ENCODE measurements around the gene KIAA1191. TPM values are rescaled to one million over a fixed set of nuclear protein-coding genes. Genes with fewer than 3 reads are reported as not detected.

Gene KIAA1191
- total RNA-seq, 2 experiments from 2014 or later: 35.3 to 40.3 TPM

DNA sequence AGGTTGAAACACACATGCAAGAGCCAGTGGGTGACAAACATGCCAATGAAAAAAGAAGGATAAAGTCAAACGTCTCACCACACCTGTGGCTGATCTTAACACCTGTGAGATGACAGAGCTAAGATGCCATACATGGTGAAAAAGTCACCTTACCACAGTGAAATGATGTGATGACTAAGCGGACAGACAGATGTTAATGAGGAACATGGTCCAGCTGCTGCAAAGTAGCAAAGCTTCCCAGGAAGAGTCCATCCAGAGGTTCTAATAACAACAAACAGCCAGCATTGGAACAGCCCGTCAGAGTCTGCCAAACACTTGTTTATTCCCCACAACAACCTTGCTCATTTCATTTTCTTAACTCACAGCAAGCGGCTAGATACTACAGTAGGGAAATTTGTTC is 1.9 kb downstream of the KIAA1191 start:
- no peaks in the 10 kb centered on the region for H3K9me3 Mint-ChIP-seq
- H3K4me1 Mint-ChIP-seq (ENCODE audit: low read depth): peaks cover 37% of the 10 kb centered on the region
- ChIA-PET POLR2A (interaction anchor here (0.7 to 1.1 kb wide), 2 partner anchors 29 to 287 kb away, joined by 3 read pairs; partner anchors contain the start of genes HIGD2A and NOP16), CTCF (interaction anchor here (2.5 kb wide), 1 partner anchor 124 kb away, joined by 10 read pairs; no protein-coding TSS in a partner anchor)
- H3K27ac Mint-ChIP-seq: peak overlapping the region; percentile 8
- DNase-seq: no peak
- intact Hi-C loops (cut with micrococcal nuclease): loop anchor here (5.0 kb wide), 1 partner anchor 178 kb away; the partner anchor contains the start of gene RNF44
- peak overlapping the region; percentile 67 for H3K4me3 Mint-ChIP-seq
- no peaks in the 10 kb centered on the region for H3K27me3 Mint-ChIP-seq
- peaks cover 18% of the 10 kb centered on the region for H3K36me3 Mint-ChIP-seq

DNA sequence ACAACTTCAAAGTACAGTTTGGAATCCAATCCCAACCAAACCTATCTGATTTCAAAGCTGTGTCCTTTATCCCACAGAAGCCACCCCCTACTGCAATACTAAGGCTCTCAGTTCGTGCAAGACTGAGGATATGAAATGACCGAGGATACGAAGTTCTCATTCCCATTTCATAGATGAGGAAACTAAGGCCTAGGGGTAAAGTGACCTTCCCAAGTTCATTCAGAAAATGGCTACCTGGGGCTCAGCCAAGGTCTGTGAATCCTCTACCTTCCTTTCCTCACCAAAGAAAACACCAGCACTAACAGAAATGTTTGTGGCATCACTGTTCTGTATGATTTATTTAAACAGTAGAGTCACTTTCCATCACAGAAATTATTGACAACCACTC is 5.4 kb downstream of the KIAA1191 start:
- H3K4me3 Mint-ChIP-seq: no peak overlapping the region
- H3K27ac Mint-ChIP-seq: no peak overlapping the region
- intact Hi-C loops (cut with micrococcal nuclease): no loop called here
- peaks cover 25% of the 10 kb centered on the region for H3K36me3 Mint-ChIP-seq
- POLR2A ChIA-PET: no interaction called here
- no peak for DNase-seq
- no peaks in the 10 kb centered on the region for H3K27me3 Mint-ChIP-seq
- no peaks in the 10 kb centered on the region for H3K9me3 Mint-ChIP-seq
- CTCF ChIA-PET: no interaction called here
- H3K4me1 Mint-ChIP-seq (ENCODE audit: low read depth): peaks cover 26% of the 10 kb centered on the region

DNA sequence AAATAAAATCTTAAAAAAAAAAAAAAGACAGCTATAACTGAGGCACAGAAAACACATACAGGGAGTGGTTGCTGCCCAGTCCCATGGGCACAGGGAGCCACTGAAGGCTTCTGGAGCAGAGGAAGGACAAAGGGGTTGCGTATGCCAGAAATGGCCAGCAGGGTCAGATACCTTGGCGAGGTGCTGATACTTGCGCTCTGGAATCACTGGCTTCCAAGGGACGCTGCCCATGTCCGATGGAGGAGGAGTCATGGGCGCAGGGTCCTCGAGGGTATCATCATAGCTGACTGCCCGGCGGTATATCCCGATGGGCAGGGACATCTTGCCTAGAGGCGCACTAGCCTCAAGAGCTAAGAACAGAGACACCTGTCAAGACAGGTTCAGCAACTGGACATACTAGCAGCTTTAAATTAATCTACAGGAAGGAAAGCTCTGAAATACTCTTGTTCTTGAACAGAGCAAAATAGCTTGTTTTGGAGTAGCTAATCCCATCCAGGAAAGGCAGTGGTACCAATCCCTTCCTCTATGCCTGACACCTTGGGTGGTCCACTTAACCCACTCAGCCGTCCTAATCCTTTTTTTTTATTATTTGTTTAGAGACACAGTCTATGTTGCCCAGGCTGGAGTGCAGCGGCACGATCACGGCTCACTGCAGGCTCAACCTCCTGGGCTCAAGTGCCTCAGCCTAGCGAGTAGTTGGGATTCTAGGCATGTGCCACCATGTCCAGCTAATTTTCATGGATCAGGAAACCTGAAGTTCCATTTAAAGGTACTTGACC is 6.0 kb downstream of the KIAA1191 start:
- ChIA-PET CTCF (no interaction called here), POLR2A (no interaction called here)
- Mint-ChIP-seq H3K36me3 (peaks cover 25% of the 10 kb centered on the region), H3K27me3 (no peaks in the 10 kb centered on the region), H3K9me3 (no peaks in the 10 kb centered on the region), H3K4me3 (no peak overlapping the region), H3K4me1 (ENCODE audit: low read depth) (peaks cover 26% of the 10 kb centered on the region), H3K27ac (no peak overlapping the region)
- intact Hi-C loops (cut with micrococcal nuclease): no loop called here
- no peak for DNase-seq

DNA sequence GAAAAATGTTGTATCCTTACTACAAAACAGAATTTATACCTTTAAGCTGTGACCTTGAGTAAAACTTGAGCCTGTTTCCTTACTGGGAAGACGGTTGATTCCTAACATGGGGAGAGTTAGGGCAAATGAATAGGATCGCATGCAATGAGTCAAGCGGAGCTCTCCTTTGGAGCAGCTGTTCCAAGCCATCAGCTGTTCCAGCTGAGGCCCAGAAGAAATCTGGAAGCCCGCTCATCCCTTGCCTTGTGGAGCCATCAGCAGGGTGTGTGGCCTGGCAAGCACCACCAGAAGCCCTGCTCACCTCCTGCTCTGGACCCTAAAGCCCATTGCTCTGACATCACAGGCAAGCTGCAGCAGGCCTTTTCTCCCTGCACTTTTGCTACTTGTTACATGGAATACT is 8.0 kb downstream of the KIAA1191 start:
- Mint-ChIP-seq H3K36me3 (peaks cover 33% of the 10 kb centered on the region), H3K4me3 (no peak overlapping the region), H3K27me3 (no peaks in the 10 kb centered on the region), H3K27ac (no peak overlapping the region), H3K9me3 (no peaks in the 10 kb centered on the region), H3K4me1 (ENCODE audit: low read depth) (peaks cover 20% of the 10 kb centered on the region)
- no peak for DNase-seq
- ChIA-PET POLR2A (no interaction called here), CTCF (no interaction called here)
- intact Hi-C loops (cut with micrococcal nuclease): no loop called here

DNA sequence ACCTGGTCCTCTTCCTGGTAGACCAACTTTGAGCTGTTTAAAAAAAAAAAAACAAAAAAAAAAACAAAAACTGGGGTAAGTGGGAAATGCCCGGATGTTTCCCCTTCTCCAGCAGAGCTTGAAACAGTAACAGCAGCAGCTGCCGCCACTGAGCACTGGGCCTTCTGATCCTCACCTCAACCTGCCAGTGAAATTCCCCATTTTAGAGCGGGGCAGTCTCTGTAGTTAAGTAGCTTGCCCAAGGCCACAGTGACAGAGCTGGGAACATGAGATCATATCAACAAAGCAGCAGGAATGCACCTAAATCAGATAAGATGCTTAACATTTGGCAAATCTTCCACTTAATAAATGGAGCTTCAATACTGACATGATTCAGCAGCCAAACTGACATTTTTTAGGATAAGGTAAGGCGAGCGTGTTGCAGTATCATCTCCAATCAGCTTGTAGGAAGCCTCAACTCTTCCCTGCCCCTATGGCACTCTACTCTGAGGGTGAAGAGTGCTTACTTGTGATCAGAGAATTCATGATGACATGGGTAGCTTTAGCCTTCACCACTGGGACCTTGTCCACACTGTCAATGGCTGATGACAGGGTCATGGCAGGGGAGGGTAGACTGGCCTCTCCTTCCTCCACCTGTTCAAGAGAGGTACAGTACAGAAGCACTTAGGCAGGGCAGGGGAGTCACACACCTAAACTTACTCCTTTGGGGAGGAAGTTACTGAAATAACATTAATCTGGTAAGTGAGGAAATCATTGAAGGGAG is 9.3 kb downstream of the KIAA1191 start:
- no peak for DNase-seq
- intact Hi-C loops (cut with micrococcal nuclease): no loop called here
- H3K27ac Mint-ChIP-seq: peak overlapping the region; percentile 36
- H3K27me3 Mint-ChIP-seq: no peaks in the 10 kb centered on the region
- H3K4me1 Mint-ChIP-seq (ENCODE audit: low read depth): peaks cover 13% of the 10 kb centered on the region
- H3K9me3 Mint-ChIP-seq: no peaks in the 10 kb centered on the region
- POLR2A ChIA-PET: interaction anchor here (0.6 to 0.9 kb wide), 3 partner anchors 9 to 291 kb away, joined by 3 to 5 read pairs (median 3); partner anchors contain the start of gene KIAA1191
- H3K36me3 Mint-ChIP-seq: peaks cover 33% of the 10 kb centered on the region
- H3K4me3 Mint-ChIP-seq: no peak overlapping the region
- CTCF ChIA-PET: interaction anchor here (1.6 kb wide), 1 partner anchor 9 kb away, joined by 5 read pairs; the partner anchor contains the start of gene KIAA1191

DNA sequence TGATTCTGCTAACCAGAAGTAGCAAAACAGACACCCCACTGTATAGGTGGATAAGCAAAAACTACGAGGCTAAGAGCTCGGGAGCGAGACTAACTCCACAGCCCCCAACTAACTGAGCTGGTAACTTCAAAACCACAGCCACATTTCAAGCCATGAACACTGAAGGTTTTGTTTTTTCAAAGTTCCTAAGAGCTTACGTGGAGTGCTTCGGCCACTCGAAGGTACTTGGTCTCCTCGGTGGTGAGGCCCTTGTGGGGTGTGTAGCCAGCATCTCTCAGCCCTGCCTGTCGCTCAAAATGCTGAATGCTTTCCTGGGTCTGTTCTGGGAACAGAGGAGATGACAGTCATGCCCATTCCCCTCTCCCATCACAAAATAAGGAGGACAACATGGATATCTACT is 11.1 kb downstream of the KIAA1191 start:
- peaks cover 8% of the 10 kb centered on the region for H3K4me1 Mint-ChIP-seq (ENCODE audit: low read depth)
- ChIA-PET CTCF (no interaction called here), POLR2A (no interaction called here)
- no peaks in the 10 kb centered on the region for H3K27me3 Mint-ChIP-seq
- intact Hi-C loops (cut with micrococcal nuclease): no loop called here
- H3K36me3 Mint-ChIP-seq: peaks cover 39% of the 10 kb centered on the region
- peak overlapping the region; percentile 15 for H3K27ac Mint-ChIP-seq
- no peak overlapping the region for H3K4me3 Mint-ChIP-seq
- DNase-seq: no peak
- H3K9me3 Mint-ChIP-seq: no peaks in the 10 kb centered on the region

DNA sequence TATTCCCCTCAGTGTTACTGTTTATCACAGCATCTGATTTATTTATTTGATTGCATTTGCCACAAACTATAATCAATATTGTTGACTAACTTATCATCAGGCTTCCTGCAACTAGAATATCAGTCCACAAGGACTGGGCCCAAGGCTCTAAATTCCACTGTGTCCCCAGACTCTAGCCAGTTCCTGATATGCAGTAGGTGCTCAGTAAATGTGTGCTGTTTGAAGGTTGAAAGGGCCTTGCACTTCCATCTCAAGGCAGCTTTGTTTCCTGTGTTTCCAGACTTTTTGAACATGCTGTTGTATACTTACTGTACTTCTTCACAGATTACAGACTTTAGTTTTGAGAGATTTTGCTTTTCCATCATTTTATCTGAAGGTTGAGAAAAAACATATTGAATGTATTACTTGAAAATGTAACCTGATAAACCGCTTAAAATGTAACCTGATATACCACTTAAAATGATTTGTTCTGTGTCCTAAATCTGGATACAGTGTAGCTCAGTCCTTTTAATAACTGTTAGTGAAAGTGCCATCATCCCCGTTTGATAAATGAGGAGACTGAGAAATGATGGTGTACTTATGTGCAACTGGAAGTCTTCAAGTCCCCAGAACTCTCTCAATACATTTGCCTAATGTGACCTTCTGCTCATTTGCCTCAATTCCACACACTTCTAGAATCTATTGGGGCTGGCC is 18.7 kb downstream of the KIAA1191 start:
- H3K27ac Mint-ChIP-seq: no peak overlapping the region
- H3K4me1 Mint-ChIP-seq (ENCODE audit: low read depth): no peaks in the 10 kb centered on the region
- no peak for DNase-seq
- CTCF ChIA-PET: no interaction called here
- no peak overlapping the region for H3K4me3 Mint-ChIP-seq
- POLR2A ChIA-PET: no interaction called here
- H3K9me3 Mint-ChIP-seq: no peaks in the 10 kb centered on the region
- intact Hi-C loops (cut with micrococcal nuclease): no loop called here
- H3K36me3 Mint-ChIP-seq: peaks cover 10% of the 10 kb centered on the region
- no peaks in the 10 kb centered on the region for H3K27me3 Mint-ChIP-seq

DNA sequence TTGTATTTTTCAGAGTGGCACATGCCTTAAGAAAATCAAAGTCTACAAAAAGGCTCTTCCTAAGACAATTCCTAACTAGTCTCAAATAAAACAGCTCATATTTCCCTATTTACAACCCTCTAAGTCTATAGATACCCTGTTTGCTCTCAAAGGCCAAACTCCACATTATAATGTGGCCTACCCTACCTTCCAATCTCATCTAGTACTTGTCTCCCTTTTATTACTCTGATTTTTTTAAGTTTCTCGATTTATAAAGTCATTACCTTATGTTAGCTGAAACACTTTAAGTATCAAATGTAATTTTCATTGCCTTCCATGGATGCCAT is 19.4 kb downstream of the KIAA1191 start:
- no peak overlapping the region for H3K27ac Mint-ChIP-seq
- DNase-seq: no peak
- H3K9me3 Mint-ChIP-seq: no peaks in the 10 kb centered on the region
- no peaks in the 10 kb centered on the region for H3K4me1 Mint-ChIP-seq (ENCODE audit: low read depth)
- intact Hi-C loops (cut with micrococcal nuclease): no loop called here
- CTCF ChIA-PET: no interaction called here
- POLR2A ChIA-PET: no interaction called here
- no peaks in the 10 kb centered on the region for H3K27me3 Mint-ChIP-seq
- H3K4me3 Mint-ChIP-seq: no peak overlapping the region
- H3K36me3 Mint-ChIP-seq: peaks cover 6% of the 10 kb centered on the region

DNA sequence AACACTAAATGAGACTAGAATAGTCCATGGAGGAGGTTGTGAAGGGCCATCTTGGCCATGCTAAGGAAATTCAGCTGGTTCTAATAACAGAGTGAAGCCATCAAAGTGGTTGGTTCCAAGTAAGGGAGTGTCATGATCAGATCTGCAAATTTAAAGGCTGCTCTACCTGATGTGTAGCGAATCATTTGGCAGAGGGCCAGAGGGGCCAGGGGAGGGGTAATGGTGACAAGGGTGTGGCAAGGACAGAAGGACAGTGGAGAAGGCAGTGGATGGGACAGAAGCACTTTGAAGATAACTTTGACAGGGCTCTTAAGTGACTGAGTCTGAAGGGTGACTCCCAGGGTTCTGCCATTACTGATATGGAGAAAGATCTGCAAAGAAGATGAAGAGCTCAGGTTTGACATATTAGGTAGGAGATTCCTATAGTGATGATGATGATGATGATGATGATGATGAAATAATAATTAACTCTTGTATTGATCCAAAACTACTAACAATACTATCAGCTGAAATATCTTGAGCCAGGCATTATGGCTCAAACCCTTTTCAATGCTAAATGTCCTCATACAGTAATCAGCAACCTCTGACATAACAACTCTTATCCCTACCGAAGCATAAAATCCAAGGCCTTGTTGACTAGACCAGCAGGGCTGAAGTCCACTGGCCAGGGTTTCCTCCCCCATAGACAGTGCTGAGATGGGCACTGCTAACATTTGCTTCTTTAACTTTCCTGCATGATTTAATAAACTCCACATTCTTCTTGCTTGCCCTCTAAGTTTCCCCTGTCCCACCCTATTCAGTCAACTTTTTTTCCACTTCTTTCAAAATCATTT is 20.0 kb downstream of the KIAA1191 start:
- POLR2A ChIA-PET: no interaction called here
- no peak for DNase-seq
- Mint-ChIP-seq H3K27ac (no peak overlapping the region), H3K4me1 (ENCODE audit: low read depth) (no peaks in the 10 kb centered on the region), H3K4me3 (no peak overlapping the region), H3K9me3 (no peaks in the 10 kb centered on the region), H3K27me3 (no peaks in the 10 kb centered on the region), H3K36me3 (peaks cover 9% of the 10 kb centered on the region)
- intact Hi-C loops (cut with micrococcal nuclease): no loop called here
- CTCF ChIA-PET: no interaction called here

DNA sequence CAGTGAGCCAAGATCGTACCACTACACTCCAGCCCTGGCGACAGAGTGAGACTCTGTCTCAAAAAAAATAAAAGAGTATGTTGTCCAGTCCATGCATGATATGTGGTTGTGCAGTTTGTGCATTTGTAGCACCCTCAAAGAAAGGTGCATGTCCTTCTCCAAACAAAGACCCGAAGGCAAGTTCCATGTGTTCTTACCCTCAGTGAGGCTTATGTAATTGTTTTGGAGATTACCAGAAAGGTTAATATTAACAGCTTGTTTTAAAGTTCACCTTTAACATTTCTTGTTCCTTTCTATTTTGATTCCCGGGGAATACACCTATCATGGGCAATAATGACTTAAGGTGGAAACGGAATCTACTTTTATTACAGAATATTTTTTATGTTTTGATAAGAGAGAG is 22.3 kb downstream of the KIAA1191 start:
- Mint-ChIP-seq H3K27me3 (no peaks in the 10 kb centered on the region), H3K9me3 (no peaks in the 10 kb centered on the region), H3K27ac (no peak overlapping the region), H3K36me3 (peaks cover 5% of the 10 kb centered on the region), H3K4me1 (ENCODE audit: low read depth) (no peaks in the 10 kb centered on the region), H3K4me3 (no peak overlapping the region)
- ChIA-PET CTCF (no interaction called here), POLR2A (no interaction called here)
- intact Hi-C loops (cut with micrococcal nuclease): no loop called here
- no peak for DNase-seq

DNA sequence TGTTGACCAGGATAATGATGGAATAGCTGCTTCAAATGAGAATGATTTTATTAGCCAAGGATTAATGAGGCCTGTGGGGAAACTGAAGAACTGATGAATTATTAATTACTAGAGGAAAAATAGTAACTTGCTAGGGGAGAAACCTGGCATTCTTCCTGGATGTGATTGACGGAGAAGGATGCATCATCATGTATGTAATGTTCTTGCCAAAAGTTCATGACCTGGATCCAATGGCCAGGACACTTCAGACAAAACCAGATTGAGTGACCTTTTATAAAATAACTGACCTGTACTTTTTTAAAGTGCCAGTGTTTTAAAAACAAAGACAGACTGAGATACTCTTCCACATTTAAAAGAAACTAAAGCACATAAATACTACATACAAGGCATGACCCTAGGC is 23.7 kb downstream of the KIAA1191 start:
- intact Hi-C loops (cut with micrococcal nuclease): no loop called here
- H3K4me1 Mint-ChIP-seq (ENCODE audit: low read depth): no peaks in the 10 kb centered on the region
- H3K4me3 Mint-ChIP-seq: no peak overlapping the region
- no peaks in the 10 kb centered on the region for H3K27me3 Mint-ChIP-seq
- CTCF ChIA-PET: no interaction called here
- peaks cover 6% of the 10 kb centered on the region for H3K9me3 Mint-ChIP-seq
- DNase-seq: no peak
- H3K36me3 Mint-ChIP-seq: peaks cover 12% of the 10 kb centered on the region
- H3K27ac Mint-ChIP-seq: no peak overlapping the region
- POLR2A ChIA-PET: no interaction called here
